ENCODE results near the gene CEP85L. TPM values are rescaled to one million over a fixed set of nuclear protein-coding genes. Genes with fewer than 3 reads are reported as not detected.

Gene CEP85L
- total RNA-seq, 4 donors from 2014 or later = 2.3 to 7.0 (median 6.6) TPM

DNA sequence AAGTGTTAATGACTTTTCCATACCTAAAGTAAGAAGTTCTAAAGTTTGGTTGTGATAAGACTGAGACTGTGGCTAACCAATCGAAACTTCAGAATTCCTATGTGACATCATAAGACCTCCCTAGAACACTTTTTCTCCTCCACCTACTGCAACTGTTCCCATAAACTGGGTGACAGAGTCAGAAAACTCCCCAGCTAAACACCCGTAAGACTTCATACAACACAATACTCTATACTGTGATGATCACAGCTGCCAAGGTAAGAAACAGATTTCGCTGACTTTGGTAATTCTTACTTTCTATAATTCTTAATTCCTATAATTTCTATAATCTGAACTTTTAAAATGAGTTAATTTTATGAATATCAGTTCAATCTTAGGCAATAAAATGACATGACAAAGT is 103.3 kb downstream of the CEP85L start, which contains the start of gene PLN:
PLN (plus strand) TSS at position 161 of the 400 bp plus-strand sequence. CDS start 10,626 bp downstream, outside the sequence.
- intact Hi-C loops (cut with DNase I; ENCODE audit: low total_unique reads) = no loop called here
- H3K4me3 ChIP-seq (ENCODE audit: low read depth, poor library complexity, severe bottlenecking) = no peak within 1 kb of the TSS
- TF ChIP-seq, protein P1, sequence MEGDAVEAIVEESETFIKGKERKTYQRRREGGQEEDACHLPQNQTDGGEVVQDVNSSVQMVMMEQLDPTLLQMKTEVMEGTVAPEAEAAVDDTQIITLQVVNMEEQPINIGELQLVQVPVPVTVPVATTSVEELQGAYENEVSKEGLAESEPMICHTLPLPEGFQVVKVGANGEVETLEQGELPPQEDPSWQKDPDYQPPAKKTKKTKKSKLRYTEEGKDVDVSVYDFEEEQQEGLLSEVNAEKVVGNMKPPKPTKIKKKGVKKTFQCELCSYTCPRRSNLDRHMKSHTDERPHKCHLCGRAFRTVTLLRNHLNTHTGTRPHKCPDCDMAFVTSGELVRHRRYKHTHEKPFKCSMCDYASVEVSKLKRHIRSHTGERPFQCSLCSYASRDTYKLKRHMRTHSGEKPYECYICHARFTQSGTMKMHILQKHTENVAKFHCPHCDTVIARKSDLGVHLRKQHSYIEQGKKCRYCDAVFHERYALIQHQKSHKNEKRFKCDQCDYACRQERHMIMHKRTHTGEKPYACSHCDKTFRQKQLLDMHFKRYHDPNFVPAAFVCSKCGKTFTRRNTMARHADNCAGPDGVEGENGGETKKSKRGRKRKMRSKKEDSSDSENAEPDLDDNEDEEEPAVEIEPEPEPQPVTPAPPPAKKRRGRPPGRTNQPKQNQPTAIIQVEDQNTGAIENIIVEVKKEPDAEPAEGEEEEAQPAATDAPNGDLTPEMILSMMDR (IDR thresholded peaks at IDR 0.05) = no peak
- no peak for TF ChIP-seq POLR2A (IDR thresholded peaks at IDR 0.05)
- DNase-seq (ENCODE audit: low spot score in 2 of 2) = no peak
- 90 to 93% methylated on average over 3 of the region's 3 CpGs for WGBS, 2 donors

DNA sequence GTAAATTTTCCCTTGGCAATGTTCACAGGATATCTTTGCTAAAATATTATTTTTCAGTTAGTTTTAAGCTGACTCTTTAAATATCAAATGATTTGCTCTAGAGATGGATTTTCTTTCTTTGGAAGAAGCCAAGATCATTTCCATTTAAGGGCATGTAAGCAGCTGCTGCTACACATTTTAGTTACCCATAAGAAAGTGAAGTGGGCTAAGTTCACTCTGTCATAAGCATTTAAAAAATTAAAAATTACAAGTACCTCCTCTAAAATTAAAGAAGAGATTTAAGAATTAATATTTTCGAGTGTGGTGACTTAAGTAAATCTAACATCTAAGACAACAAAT is 104.5 kb downstream of the CEP85L start:
- no peak overlapping the region for H3K4me3 ChIP-seq (ENCODE audit: low read depth, poor library complexity, severe bottlenecking)

DNA sequence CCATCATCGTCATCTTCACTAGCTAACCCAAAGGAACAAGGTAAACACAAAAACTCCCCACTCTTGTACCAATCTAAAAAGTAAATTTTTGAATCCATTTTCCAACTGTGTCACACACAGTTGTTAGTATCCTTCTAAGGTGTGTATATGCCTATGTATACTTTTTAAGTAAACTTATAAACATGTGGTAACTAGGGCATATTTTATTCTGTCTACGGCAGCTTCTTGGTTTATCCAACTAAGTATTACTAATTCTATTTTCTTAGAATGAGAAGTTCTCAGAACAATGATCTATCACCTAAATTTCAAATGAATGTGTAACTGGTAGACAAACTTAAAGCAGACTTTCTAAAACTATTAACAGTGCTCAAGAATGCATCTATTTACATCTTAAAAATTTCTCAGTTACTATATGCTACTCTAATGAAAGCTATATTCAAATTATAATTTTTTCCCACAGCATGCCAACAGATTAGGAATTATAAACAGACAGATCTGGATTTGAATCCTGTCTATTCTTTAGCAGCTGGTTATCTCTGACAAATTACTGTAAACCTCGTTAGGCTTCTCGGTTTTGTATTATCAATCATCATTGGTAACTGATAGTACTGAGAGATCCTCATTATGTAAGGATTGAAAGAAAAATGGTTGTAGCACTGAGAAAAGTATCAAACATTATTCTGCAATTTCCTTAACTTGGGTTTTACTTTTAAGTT is 105.1 kb downstream of the CEP85L start:
- H3K4me3 ChIP-seq (ENCODE audit: low read depth, poor library complexity, severe bottlenecking) = no peak overlapping the region
- intact Hi-C loops (cut with DNase I; ENCODE audit: low total_unique reads) = no loop called here
- 81 to 84% methylated on average over 4 of the region's 4 CpGs for WGBS, 2 donors
- no peak for TF ChIP-seq POLR2A (IDR thresholded peaks at IDR 0.05)
- TF ChIP-seq, protein P1 (IDR thresholded peaks at IDR 0.05) = no peak
- no peak for DNase-seq (ENCODE audit: low spot score in 2 of 2)

More for the DNA sequence above, 104.5 kb downstream of the CEP85L start:
- intact Hi-C loops (cut with DNase I; ENCODE audit: low total_unique reads) = no loop called here
- TF ChIP-seq, protein P1 (IDR thresholded peaks at IDR 0.05) = no peak
- TF ChIP-seq POLR2A (IDR thresholded peaks at IDR 0.05) = no peak
- no peak for DNase-seq (ENCODE audit: low spot score in 2 of 2)
- WGBS, 2 donors = 70 to 80% methylated on average over 1 of the region's 1 CpG

DNA sequence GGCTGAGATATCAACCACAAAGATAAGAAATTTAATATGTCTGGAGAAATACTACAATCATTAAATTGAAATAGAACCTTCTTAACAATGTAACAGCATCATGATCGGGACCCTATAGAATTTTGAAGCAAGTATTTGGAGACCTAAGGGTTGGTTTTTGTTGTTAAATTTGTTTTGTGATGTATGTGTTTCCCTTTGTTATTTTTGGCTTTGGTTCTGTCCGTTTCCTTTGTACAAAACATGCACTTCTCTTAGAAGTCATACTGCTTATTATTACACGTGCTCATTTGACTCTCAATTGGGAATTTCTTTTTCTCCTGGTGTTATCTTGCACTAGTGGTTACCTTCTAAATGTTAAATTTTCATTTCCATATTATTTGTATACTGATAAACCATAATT is 107.3 kb downstream of the CEP85L start:
- no peak overlapping the region for H3K4me3 ChIP-seq (ENCODE audit: low read depth, poor library complexity, severe bottlenecking)
- 77 to 82% methylated on average over 3 of the region's 3 CpGs for WGBS, 2 donors
- DNase-seq (ENCODE audit: low spot score in 2 of 2) = no peak
- TF ChIP-seq, protein P1 (IDR thresholded peaks at IDR 0.05) = no peak
- TF ChIP-seq POLR2A (IDR thresholded peaks at IDR 0.05) = no peak
- intact Hi-C loops (cut with DNase I; ENCODE audit: low total_unique reads) = no loop called here

DNA sequence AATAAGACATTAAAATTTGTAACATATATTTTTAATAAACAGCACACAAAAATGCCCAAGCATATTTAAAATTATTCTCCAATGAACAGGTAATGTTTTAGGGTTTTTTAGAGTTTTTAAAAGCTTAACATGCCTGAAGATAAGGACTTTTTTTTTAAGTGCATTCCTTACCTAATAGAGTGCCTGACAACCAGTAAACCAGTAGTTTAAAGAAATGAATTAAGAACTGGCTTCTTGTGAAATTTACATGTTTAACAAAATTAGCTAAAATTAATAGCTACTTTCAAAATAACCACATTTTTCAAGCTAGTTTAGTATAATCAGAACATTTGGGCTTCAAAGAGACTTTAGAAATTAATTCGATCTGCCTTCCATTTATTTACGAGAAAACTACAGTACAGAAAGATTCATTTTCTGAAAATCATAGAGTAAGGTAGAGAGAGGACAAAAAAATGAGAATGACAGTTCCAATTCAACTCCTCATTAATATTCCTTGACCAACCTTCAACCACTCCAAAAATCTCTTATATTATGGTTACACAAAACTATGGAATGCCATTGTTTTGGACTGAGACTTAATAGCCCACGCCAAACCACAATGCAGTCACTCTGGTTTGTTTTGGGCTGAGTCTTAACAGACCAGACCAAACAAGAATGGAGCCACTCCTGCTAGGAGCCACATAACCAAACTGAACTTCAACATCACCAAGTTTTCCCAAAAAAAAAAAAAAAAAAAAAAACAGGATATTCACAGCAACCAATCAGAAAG is 109.0 kb downstream of the CEP85L start:
- WGBS, 2 donors = 91 to 95% methylated on average over 3 of the region's 3 CpGs
- TF ChIP-seq, protein P1 (IDR thresholded peaks at IDR 0.05) = no peak
- no peak for TF ChIP-seq POLR2A (IDR thresholded peaks at IDR 0.05)

More for the DNA sequence above, 109.0 kb downstream of the CEP85L start:
- no peak for DNase-seq (ENCODE audit: low spot score in 2 of 2)
- no peak overlapping the region for H3K4me3 ChIP-seq (ENCODE audit: low read depth, poor library complexity, severe bottlenecking)
- intact Hi-C loops (cut with DNase I; ENCODE audit: low total_unique reads) = no loop called here
